HG03575 (cell line): ENCODE data around the gene ITSN1.

Experiments used
- ATAC-seq: cut with Tn5 transposase; IDR thresholded peaks from one replicate; pipeline ENCODE4 v1.9.1; 2021; ENCODE audit not compliant: unreplicated experiment, insufficient number of reproducible peaks, low FRiP score; ENCODE audit errors: extremely low read depth

The ITSN1 gene

DNA sequence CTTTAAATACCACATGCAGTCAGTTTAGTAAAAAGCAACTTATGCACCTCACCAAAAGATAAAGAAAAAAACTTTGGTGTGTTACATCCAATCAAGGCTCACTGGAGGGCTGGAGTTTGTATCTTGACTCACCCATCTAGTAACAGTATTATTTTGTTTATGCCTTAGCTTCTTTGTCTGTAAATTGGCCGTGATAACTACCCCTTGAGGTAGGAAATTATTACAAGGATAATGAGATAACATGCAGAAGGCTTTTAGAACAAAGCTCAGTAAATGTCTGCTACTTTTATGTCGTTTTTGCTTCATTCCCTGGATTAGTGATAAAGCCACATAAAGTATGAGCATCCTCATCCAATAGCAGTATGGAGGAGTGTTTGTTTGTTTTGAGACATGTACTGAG, 178.5 kb downstream of the ITSN1 start:
- no peak for ATAC-seq

DNA sequence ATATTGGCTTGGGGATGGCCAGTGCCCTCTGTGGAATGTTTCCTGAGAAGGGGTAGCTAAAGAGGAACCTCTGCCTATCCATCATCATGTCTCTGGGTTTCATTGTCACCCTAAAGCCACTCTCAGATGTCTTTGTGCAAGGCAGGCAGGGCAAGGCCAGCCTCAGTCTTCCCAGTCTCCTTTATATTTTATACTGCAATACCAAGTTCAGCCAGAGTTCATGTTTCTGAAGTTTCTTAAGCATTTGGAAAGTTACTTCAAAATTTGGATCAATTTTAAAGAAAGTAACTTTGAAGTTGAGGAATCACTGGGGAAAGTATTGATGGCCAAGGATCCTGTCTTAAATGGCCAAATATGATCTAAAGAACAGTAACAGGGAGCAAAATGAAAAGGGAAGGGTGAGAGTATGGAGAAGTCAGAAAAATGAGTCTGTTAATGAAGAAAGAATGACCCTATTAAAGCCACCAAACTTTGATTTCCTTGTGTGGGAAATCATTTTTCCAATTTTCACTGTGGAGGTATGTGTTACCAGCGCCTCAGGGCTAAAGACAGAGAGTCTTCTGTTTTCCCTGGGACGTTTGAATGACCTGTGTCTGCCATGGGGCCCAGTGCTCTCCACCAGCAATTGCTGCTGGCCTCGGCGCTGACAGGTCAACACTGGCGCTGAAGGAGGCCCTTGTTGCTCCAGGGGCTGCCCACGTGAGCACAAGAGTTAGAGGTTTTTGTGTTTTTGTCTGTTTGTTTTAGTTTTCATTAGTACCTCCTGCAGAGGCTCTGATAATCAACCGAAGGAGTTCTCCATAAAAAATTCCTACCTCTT, 179.4 kb downstream of the ITSN1 start:
- ATAC-seq = no peak

DNA sequence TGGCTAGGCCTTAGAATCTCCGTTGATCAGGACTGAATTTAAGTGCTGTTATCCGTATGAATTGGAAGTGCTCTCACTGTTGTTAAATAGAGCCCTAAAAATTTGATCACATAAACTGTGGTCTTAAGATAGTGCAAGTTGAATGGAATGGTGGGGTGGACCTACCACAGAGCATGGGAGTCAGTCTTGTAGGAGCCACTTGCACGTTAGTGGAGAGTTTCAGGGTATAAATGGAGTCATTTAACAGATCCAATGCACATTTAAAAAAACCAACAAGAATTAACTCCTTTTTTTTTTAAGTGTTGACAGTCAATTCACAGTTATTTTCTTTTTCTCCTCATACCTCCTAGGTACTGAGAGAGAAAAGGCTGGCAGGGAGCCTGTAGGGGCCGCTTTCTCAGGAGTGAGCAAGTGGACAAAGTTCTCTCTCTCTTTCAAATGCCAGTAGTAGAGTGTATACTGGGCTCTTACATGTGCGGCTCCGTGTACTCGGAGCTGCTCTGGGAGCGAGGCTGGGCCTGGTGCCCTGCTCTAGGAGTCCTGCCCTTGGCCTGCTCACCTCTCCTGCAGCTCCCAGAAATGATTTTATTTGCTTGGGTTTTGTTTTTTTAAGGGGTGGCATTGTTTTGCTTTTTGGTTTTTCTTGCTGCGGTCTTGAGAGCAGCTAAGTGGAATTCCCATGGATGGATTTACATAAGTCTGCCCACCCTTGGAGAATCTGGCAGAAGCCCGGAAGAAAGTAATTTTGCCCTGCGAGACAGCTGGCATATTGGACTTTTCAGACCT, 182.0 kb downstream of the ITSN1 start:
- ATAC-seq = no peak

DNA sequence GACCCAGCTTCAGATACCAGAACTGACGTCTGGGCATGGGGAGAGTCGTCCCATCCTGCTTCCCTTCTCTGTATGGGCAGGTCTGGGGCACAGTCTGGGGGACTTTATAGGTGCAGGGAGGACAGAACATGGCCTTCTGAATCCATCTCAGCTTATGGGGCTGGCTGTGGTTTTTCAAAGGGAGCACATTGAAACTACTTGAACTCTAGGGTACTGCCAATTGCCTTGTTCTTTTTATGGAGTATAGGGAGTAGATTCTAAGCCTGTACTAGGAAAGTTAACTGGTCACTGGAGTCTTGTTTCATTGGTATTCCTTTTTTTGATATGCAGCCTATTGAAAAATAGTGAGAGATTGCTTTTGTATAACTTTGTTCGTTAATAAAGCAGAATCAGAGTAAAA, 183.1 kb downstream of the ITSN1 start:
- no peak for ATAC-seq

DNA sequence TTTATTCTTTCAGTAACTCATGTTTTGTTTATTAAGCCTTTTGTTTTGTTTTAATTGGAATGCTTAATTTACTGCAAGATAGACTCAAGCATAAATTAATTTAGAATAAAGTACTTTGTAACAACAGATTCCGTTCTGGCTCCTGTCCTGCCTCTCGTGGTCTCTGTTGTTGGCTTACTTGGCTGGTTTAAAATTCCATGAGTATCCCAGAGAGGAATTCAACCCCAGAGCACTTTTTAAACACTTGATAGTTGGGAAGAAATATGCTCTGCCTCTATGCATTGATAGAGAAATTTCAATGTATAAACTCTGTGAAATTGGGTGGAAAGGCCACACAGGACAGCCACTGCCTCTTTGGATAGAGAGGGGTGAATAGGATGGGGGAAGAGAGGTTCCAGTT, 183.6 kb downstream of the ITSN1 start:
- no peak for ATAC-seq

DNA sequence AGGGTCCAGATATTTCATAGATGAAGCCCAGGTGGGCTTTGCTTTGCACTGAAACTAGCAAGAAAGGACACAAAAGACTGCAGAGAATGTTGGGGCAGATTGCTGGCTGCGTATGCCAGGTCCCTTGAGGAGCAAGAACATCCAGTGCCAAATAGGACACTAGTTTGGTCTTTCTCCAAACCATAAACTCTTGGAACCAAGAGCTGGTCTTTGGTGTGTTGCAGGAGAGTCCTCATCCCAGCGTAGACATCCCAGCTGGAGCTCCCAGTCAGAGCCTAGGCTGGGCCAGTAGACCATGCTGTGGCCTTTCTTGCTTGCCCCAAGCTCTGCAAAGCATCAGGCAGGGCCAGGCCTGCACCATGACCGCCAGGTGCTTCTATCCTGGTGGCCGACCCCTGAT, 185.8 kb downstream of the ITSN1 start:
- no peak for ATAC-seq

DNA sequence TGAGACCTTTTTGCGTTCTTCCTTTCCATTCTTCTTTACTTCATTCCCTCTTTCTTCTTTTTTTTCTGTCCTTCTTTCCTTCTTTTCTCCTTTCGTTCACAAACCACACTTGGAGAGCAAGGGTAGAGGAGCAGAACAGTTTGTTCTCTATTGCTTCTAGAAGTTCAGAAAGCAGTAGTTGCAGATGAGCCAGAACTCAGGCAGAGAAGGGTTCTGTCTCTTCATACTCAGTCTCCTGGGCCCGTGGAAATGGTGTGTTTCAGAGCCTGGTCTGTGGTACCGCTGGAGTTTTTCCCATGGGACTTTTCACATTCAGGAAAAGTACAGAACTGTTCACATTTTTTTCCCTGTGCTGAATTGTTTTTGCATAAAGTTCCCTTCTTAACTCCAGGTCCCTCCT, 186.3 kb downstream of the ITSN1 start:
- no peak for ATAC-seq

DNA sequence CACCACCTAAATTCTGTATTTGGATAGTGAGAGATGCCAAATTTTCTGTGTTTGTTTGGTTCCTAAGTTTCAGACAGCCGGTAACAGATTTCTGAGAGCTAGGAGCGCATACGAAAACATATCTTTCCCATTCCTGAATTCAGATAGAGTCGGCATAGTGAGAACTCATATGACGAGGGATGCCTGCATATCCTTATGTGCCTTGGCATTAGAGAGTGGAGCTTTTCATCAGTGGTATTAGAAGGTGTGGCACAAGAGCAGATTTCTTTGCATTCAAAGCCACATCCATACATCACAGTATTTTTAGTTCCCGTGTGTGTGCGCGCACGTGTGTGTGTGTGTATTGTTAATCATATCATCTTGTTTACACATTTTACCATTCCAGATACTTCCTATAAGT, 187.5 kb downstream of the ITSN1 start:
- ATAC-seq = no peak

DNA sequence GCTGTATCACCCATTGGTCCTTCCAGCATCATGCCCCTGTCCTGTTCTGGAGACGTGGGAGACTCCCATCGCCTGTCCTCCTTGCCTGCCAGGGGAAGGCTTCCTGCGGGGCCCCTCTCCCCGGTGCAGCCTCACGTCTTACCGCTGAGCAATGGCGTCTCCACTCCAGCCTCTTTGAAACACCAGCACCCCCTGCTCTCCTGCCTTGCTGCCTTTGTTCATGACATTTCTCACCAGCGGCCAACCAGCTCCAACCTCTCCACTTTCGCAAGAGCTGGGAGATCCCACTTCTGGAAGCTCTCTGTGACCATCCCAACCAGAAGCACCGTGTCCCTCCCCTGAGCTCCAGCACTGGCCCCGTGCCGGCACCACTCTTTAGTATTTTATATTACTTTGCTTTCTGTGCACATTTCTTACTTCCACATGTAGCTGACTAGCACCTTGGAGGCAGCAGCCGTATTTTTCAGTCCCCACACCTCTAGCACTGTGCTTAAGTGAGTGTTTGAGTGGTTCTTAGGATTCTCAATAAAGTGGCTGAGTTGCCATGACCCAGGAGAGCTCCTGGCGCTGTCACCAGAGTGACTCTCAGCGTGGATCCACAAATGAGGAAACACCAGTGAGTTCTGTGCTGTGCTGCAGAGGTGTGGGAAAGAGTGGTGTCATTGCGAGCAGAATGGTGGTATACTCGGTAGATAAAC, 189.8 kb downstream of the ITSN1 start:
- ATAC-seq = no peak

DNA sequence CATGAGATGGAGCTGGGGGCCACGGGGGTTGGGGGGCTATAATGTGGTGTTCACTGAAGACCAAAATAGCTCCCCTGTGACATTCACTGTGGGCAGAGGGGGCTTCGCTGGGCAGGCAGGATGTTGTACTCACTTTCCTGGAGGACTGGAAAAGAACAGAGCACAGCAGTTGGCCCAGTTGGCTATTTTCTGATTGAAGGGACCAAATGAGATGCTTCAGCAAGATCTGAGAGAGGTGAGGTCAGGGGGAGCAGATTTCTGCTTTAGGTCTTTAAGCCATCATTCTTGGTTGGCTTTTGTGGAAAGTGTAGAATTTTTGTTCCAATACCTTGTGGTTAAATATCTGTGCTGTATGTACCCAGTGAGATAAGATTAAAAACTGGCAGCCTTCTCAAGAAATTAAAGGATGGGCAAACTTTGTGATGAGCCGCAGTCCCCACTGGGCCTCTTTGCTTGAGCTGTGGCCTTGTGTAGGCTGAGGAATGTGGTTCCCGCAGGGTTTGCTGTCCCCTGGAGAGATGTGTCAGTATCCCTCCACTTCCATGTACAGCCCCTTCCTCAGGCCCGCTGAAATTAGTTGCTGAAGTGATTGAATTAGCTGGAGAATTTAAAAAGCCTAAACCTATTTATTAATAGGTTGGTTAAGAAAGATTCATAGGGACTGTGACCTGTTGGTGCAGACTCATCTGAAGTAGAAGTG, 192.7 kb downstream of the ITSN1 start:
- no peak for ATAC-seq

DNA sequence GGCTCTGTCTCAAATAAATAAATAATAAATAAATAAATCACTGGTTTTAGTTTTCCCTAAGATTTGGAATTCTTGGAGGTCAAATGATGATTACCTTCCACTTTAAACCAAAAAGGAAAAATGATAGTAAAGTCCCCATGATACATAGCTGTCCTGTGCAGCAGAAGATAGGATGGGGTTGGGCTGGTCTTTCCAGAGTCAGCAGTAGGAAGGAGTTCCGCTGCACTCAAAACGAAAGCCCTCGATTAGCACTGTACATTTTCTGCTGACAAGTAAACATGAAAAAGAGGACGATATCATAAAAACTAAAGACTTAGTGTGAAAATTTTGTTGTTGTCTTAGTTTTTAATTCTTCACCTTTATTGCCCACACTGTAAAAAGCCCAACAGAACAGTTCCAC, 193.6 kb downstream of the ITSN1 start:
- no peak for ATAC-seq

DNA sequence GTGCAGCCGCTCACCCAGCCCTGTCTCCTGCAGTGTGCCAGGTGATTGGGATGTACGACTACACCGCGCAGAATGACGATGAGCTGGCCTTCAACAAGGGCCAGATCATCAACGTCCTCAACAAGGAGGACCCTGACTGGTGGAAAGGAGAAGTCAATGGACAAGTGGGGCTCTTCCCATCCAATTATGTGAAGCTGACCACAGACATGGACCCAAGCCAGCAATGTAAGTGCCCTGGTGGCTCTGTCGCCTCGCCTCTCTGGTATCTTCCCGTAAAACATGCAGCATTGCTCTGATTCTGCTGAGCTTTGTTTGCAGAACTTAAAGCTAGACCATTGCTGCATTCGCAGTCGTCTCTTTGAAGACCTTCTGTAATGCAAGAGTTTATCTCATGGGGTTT, 194.1 kb downstream of the ITSN1 start:
- ATAC-seq = no peak

DNA sequence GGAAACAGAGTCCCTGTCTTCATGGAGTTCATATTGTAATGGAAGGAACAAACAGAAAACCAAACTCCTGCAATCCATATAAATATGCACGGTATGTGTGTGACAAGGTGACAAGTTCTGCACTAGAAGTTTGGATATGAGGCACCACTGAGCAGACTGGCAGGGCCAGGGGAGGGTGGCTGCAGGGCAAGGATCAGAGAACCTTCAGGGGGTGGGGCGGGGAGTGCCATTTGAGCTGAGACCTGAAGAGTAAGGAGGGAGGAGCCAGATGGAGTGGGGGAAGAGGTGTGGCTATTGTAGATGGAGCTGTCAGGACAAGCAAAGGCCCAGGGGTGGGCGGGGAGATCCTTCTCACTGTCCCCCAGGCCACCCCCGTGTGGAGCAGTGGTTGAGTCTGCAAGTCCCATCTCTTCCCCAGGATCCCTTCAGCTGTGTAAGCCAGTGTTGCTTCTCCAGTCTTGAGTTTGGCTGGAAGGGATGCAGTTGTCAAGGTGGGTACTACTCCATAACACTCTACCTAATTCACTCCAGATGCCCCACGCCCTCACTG, 196.9 kb downstream of the ITSN1 start:
- ATAC-seq = no peak

DNA sequence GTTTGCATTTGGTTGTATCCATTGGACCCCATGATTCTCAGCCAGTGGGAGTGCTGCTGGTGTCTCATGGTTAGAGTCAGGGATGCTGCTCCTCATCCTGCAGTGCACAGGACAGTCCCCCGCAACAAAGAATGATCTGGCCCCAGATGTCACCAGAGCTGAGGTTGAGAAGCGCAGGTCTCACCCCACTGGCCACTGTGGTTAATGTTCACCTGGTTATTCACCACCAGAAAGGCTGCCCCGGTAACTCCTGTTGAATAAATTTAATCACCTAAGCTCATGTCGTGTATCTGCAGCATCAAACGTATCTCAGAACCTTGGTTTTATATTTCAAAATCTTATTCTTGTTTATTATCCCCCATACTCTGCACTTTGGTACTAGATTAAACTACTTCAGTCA, 197.5 kb downstream of the ITSN1 start:
- ATAC-seq = no peak

DNA sequence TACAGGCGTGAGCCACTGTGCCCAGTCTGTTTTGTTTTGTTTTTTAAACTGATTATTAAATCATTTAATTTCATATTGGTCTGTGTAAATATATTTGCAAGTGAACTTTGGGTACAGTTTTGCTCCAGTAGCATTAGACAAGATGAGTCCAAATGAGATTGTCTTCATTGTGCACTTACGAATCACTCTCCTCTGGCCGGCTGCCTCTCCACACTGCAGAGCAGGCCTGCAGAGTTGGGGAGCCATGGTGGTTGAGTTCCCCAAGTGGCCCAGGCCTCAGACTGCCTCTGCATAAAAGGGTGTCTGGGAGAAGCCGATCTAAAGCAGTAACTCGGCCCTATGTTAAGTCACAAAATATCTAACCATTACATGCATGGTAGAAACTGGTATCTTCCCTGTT, 198.5 kb downstream of the ITSN1 start:
- no peak for ATAC-seq

DNA sequence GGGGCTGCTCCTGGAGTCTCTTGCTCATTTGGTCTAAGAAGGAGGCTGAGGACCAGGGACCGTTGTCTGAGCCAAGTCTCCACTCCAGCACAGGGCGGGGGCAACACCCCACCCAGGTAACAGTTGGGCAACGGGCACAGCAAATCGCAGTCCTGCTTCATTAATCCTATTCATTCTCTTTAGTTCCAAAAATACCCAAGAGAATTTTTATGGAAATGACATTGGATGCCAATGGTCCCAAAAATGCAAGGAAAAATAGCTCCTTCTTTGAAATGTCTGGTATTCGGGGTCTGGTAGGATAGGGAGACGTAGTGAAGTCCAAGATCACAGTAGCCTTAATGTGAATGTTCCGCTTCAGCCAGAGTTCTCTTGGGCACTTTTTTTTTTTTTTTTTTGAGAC, 199.3 kb downstream of the ITSN1 start:
- ATAC-seq = no peak

DNA sequence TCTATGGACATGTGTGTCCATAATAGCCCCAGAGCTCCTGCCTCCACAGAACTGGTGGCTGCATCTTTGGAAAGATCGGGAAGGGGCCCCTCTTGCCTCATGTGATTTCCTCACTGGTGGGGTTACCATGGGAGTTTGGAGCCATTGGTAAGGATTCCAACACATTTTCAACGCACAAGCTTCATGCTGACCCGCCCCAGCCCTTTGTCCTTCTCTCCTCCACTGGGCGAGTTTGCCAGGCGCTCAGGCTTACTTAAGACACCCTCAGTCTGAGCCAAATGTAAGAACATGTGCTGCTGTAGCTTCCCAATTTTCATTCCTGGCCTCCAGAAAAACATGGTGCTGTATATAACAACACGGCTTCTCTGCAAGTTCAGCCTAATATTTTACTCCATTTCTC, 200.9 kb downstream of the ITSN1 start:
- no peak for ATAC-seq

DNA sequence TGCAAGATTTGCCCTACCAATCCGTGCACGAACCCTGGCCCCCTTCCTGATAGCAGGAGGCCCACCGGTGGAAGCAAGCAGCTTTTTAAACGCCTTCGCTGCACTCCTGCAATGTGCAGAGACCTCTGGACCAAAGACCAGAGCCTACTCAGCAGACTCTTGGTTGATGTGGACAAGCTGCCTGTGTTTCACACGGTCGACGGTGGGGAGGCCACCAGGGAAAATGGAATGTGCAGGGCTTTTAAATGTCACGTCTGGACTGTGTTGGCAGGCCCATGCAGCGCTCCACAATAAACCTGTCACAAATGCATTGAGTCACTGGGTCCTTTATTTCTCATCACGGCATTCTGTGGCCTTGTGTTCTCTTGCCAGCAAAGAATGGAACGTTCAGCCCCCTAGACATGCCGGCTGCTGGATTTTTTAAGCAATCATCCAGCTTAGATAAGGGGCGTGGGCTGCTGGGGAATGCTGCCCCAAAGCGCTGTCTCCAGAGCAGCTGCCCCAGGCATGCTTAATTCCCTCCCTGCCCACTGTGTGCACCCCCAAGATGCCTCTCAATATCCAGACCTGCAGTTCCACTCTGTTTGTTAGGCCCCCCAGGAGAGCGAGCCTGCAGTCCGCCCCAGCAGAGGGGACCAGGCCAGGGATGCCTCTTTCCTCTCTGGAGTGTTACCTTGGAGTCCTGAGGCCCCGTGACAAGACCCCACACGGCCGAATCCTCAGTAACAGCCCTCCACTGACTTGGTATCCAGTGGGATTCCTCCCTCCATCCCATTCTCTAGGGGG, 202.0 kb downstream of the ITSN1 start:
- ATAC-seq = no peak

DNA sequence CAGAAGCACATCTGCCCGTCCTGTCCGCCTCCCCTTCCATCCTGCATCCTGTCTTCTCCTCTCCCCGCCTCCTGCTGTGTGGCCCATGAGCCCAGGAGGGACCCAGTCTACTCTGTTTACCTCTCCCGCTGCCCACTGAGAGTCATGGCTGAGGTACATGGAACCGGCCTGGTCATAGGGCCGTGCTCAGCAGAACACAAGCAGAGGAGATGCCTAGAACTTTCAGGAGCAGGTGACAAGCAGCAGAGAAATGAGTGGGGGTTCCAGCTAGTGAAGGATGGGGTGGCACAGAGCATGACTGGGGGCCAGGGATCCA, 202.5 kb downstream of the ITSN1 start:
- ATAC-seq = no peak
